HFF-Myc (cell line): ENCODE data around the gene SYNJ2.

ENCODE experiments used
- DNase-seq: peaks from one replicate; pipeline ENCODE4 v3.0.0-alpha.2; 2011; ENCODE audit warnings: low read depth; ENCODE audit errors: extremely low read depth
- H3K4me3 ChIP-seq: replicated peaks from 2 replicates; pipeline ENCODE4 v1.5.1; 2011; ENCODE audit warnings: low read depth, mild to moderate bottlenecking, control low read depth, low read length
- TF ChIP-seq, protein P1 (sequence below): IDR thresholded peaks from 2 replicates; pipeline ENCODE4 v1.5.1; 2012; ENCODE audit warnings: mild to moderate bottlenecking, low read depth, low read length, control low read depth; ENCODE audit errors: missing control alignments

Gene SYNJ2

DNA sequence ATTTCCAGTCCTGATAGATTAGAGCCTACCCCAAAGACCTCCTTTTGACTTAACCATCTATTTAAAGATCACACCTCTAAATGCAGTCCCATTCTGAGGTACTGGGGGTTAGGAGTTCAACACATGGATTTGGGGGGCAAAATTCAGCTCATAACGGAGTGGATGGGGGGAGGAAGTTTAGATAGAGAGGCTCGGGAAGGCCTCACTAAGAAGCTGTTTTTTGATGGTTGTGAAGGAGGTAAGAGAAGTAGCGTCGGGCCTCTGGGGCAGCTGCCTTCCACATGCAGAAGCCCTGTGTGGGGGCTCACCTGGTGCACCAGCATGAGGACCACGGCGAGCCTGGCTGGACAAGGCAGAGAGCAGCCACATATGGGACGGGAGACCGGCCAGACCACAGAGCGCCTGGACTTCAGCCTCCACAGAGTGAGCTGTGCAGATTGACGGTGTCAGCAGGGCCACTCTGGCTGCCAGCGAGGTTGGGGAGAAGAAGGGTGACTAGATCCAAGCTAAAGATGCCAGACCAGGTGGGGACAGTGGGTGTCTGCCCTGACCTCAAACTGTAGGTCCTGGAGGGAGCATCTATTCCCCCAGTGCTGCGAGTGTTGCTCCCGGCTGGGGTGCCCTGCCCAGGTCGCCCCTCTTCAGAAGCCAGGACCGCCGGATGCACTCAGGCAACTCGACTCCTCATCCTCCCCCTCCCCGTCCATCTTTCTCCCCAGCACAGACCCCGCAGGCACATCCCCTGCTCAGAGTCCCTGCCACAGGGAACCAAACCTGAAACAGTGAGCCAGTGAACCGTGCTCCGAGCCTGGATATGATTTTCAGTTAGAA is 5.1 kb upstream of the SYNJ2 start:
- TF ChIP-seq, protein P1, sequence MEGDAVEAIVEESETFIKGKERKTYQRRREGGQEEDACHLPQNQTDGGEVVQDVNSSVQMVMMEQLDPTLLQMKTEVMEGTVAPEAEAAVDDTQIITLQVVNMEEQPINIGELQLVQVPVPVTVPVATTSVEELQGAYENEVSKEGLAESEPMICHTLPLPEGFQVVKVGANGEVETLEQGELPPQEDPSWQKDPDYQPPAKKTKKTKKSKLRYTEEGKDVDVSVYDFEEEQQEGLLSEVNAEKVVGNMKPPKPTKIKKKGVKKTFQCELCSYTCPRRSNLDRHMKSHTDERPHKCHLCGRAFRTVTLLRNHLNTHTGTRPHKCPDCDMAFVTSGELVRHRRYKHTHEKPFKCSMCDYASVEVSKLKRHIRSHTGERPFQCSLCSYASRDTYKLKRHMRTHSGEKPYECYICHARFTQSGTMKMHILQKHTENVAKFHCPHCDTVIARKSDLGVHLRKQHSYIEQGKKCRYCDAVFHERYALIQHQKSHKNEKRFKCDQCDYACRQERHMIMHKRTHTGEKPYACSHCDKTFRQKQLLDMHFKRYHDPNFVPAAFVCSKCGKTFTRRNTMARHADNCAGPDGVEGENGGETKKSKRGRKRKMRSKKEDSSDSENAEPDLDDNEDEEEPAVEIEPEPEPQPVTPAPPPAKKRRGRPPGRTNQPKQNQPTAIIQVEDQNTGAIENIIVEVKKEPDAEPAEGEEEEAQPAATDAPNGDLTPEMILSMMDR: no peak
- H3K4me3 ChIP-seq: no peak overlapping the region
- no peak for DNase-seq

DNA sequence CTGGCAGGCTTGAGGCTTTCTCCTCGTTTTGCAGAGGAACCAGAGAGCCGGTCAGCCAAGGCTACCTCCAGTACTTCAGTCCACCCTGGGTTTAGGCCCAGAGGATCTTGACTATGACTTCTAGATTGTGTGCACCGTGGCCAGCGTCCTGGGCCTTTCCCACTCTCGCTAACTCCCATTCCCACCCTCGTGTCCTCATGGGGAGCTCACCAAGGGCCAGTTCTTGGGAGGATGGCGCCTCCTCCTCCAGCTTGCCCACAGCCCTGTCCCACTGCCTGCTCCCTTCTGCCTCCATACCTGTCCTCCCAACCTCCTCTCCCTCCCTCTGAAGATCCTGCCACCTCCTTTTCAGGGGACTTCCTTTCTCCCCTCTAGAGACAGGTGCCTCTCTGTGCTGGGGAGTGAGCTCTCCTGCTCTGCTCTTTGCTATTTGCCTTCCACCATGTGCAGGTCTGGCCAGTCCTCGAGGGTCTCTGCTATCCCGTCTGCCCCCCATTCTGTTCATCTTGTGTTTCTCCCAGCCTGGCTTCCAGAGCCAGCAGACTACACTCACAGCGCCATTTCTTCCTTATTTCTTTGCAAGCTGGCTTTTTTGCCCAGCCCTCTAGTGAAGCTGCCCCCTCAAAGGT is 4.4 kb upstream of the SYNJ2 start:
- H3K4me3 ChIP-seq: no peak overlapping the region
- TF ChIP-seq, protein P1: no peak
- no peak for DNase-seq

DNA sequence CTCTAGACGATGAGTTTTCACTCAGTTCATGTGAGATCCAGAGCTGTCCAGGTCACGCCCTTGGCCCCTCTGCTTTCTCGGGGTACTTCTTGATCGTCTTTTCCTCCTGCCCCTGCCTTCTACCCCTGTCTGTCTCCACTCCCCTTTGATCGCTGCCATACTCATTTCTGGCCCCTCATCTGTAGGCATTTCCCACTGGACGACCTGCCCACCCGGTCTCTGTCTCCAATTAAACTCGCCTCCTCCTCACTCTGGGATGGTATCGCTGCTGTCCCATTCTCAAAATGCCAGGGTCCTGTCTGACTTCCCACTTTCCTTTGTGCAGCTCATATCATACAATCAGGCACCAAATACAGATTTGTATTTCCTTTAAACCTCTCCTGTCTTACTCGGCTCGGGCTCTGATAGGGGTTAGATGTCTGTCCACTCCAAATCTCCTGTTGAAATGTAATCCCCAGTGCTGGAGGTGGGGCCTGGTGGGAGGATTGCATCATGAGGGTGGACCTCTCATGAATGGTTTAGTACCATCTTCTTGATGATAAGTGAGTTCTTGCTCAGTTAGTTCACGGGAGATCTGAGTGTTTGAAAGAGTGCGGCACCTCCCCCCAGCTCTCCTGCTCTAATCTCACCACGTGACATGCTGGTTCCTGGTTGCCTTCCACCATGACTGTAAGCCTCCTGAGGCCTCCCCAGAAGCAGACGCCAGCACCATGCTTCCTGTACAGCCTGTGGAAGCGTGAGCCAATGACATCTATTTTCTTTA is 3.5 kb upstream of the SYNJ2 start:
- DNase-seq: no peak
- TF ChIP-seq, protein P1: no peak
- no peak overlapping the region for H3K4me3 ChIP-seq

DNA sequence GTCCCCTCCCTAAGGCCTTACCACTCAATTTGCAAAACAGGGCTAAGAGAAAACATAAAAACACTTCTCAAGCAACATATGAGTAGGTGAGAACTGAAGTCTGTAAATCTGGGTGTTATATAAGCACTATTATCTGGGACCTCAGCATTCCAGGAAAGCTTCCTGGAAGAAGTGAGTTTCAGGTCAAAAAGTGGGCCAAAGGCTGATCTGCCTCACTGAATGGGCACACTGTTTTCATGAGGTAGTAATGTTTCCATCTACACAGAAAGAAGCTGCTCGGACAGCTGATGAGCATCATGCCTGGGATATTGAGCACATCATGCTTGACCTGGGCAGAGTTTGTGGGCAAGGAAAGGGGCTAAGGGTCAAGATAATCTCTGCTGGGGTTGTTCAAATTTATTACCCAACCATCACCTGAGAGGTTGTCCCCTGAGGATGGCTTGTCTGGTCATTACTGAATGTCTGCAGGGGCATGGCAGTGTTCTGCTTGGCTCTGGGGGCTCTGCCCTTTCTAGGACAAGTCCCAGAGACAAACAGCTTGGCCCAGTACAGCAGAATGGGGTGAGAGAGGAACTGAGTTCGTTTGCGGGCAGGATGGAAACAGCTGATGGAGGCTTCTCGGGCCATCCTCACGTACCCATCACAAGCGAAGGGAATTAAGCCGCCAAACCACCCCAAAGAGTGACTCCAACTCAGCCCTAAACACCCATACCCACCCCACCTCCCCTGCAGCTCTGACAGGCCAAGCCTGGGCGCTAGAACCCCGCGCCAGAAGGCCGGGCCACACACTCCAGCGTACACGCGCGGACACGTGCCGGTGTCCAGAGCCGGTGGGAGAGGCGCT is 1.2 kb upstream of the SYNJ2 start:
- DNase-seq: no peak
- TF ChIP-seq, protein P1: no peak
- H3K4me3 ChIP-seq: peak overlapping the region; percentile 68; the same call in 1 of the 2 replicates

DNA sequence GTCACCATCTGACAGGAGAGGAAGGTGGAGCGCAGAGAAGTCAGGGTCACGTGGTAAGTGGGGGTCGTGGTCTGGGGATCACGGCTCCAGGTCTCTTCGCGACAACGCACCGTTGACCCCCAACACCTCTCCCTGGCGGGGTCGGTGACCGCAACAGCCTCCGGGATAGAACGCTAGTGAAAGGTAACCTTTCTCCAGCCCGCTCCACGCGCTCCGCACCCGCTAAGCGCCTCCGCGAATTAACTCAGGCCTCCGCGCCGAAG is 600 bp upstream of the SYNJ2 start:
- no peak for DNase-seq
- TF ChIP-seq, protein P1: no peak
- peak overlapping the region; percentile 68 for H3K4me3 ChIP-seq

DNA sequence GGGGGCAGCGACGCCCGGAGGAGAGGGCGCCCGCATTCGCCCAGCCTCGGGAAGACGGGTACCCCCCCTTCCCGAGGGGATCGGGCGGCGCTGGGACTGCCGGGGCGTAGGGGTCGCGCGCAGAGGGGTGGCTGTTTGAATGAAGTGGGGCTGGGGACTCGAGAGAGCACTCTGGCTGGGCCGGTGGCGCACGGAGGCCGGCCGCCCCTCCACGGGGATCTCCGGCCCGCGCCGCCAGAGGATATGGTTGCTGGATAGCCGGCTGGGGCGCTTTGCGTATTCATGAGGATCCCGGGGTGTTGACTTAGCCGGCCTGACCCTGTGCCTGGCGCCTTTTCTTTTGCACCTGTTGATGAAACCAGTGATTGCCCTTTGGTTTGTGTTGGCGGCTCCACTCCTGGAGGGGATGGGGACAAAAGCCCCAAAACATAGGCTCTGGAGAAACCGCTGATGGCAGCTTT is 469 bp downstream of the SYNJ2 start:
- TF ChIP-seq, protein P1: no peak
- H3K4me3 ChIP-seq: peak overlapping the region; percentile 68
- DNase-seq: no peak
